GM18511 (cell line): ENCODE results near the gene CHST13.

ENCODE experiments used
- ATAC-seq: cut with Tn5 transposase; IDR thresholded peaks from one replicate; pipeline ENCODE4 v1.9.1; 2021; ENCODE audit warnings: mild to moderate bottlenecking, moderate library complexity; ENCODE audit not compliant: unreplicated experiment

Gene CHST13

DNA sequence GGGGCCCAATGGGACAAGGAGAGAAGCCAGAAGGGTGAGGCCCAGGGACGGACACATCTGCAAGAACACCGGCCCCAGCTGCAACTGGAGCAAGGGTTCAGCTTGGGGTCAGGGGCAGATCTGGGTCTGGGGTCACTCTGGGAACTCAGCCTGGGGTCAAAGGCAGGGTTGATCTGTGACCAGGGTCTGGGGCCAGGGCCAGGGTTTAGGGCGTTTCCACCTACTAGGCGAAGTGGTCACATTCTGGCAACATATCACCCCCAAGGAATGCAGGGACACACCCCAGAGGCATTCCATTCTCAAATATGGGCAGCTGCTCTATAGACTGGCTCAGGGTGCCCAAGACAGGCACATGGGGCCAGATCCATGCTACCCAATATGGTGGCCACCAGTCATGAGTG is 15.4 kb upstream of the CHST13 start:
- no peak for ATAC-seq

GRCh38 chr3:126509597-126510307 is 14.2 kb upstream of the CHST13 start:
- no peak for ATAC-seq

DNA sequence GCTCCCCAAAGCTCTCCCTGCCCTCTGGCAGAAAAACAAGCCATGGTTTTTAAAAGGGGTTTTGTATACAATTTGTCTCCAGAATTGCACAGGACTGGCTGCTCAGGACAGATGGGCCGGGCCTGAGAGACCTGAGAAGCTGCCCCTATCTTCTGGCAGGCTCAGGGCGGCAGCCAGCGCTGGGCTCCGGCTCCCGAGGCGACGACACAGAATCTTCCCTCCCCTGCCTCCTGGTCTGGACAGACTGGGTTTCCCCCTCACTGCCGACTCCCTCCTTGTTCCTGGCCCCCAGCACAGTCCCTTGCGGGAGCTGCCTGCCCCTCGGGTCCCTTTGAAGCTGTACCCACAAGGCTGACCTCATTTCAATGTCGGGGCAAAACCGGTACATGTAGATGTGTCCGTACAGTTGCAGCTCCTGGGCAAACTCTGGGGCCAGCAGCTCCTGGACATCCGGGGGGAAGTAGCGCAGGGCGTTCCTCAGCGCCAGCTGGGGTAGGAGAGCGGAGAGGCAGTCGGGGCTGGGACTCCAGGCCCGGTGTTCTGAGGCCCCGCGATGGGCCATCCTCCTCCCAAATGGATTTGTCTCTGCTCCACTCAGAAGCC is 13.5 kb upstream of the CHST13 start:
- no peak for ATAC-seq

GRCh38 chr3:126511291-126511690 is 12.7 kb upstream of the CHST13 start:
- no peak for ATAC-seq

DNA sequence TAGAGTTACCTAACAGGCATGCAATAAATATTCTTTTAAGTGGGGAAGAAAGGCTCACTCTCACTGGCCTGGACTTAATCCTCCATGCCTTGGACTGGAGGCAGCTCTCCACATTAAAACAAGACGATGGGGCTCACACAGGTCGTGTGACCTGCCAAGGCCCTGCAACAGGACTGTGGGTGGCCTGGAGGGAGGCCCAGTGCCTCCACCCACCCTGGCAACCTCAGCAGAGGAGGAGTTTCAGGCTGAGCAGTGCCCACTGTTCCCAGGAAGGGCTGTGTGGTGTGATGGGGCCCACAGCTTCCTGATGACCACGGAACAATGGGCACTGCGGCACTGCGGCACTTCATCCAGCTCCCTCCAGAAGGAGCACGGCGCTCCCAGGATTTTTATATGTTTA is 11.9 kb upstream of the CHST13 start:
- no peak for ATAC-seq

DNA sequence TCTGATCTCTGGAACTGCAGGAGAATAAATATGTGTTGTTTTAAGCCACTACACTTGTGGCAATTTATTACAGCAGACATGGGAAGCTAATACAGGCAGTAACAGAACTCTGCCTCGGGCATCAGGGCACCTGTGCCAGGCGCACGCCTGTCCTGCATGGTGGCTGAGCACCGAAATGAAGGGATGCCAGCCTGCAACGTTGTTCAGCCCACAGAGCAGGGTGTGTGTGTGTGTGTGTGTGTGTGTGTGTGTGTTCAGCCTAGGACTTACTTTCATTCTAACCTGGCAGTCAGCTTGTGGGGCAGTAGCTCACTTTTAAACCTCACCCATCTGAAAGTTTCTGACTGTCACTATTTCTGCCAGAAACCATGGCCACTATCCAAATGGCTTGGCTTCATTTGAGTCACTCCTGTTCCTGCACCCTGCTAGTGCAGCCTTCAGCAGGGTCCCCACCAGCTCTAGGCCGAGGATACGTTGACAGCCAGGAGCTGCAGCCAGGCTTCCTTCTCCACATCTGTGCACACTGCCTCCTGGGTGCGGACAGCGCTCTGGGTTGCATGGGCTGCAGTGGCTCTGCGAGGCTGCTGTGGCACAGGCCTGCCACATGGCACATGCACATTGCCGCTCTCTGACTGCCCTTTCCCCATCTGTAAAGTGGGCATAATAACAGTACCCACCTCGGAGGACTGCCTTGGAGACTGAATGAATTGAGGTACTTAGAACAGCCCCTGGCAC is 10.9 kb upstream of the CHST13 start:
- ATAC-seq, result no peak

GRCh38 chr3:126514161-126514560 is 9.8 kb upstream of the CHST13 start:
- no peak for ATAC-seq

DNA sequence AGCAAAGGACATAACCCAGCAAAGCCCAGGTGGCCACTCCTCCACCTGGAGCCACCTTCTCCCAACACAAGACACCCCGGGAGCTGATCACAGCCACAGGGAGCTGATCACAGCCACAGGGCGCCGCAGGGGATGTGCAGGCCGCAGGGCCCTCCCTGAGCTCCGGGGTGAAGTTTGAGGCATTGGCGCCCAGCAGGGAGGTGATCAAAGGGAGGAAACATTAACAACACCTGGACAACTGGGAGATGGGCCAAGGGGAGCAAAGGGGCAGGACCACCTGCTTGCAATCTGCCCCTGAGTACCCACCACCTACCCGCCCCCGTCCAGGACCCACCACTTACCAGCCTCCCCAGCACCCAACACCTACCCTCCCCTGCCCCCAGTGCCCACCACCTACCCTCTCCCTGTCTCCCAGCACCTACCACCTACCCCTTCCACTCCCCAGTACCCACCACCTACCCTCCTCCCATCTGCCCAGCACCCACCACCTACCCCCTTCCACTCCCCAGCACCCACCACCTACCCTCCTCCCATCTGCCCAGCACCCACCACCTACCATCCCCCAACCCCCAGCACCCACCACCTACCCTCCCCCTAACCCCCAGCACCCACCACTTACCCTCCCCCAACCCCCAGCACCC is 8.8 kb upstream of the CHST13 start:
- ATAC-seq, result no peak

GRCh38 chr3:126516152-126516935 is 7.6 kb upstream of the CHST13 start:
- ATAC-seq, result no peak

GRCh38 chr3:126516936-126517290 is 7.0 kb upstream of the CHST13 start:
- no peak for ATAC-seq

DNA sequence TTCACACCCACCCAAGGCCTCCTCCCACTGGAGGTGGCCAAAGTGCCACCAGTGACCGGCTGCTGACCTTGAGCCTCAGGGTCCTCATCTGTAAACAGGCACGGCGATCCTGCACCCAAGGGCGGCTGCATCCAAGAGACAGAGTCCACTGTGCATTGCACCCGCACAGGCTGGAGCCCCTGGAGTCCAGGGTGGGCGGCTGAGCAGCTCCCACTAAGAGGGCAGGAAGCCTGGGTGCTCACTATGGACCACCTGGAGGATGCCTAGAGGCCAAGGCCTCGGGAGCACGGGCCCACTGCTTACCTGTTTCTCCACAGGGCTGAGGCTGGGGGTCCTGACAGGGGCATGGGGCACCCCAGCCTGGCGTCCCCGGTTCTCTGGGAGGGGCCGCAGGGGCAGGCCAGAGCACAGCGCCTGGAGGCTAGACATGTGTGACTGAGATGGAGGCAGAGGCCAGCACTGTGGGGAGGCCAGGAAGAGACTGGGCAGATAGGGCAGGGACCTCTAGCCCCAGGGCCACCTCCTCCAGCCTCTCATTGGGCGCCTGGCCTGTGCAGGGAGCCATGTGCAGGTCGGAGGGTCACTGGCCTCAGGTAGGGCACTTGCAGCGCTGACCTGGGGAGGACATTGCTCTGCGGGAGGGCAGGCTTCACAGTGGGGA is 6.5 kb upstream of the CHST13 start, which contains the start of gene UROC1:
UROC1 (minus strand) TSS at position 483 of the 661 bp plus-strand sequence; CDS start at position 429, 54 bp downstream.
- ATAC-seq, result no peak

DNA sequence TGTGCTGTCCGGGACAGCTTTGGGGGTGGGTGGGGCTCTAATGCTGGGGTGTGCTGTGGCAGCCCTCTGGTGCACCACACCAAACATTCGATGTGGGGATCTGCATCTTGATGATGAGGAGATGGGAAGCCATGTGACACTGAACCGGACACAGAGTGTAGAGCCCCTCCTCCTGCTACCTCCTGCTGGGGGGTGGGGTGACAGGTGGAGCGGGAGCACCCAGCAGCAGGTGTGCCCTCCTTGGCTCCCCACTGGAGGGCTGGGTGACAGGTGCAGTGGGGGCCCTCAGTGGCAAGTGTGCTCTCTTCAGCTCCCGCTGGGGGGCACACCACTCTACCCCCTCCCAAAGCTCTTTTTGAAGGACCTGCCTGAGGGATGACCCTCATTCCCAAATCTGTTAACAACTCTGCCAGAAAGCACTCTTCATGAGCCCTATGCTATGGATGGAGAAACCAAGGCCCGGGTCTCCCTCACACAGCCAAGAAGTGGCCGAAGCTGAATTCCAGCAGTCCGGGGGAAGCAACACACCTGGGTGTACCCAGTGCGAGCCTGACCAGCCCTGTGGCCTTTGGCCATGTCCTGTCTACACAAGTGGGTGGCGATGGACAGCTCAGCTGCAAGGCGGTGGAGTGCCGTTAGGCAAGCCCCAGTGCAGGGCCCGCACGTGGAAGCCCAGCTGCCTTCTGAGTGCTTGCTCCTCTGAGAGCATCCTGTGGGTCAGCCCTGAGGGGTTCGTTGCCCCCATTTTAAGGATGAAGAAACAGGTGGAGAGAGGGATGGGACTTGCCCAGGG is 5.8 kb upstream of the CHST13 start:
- ATAC-seq, result no peak

DNA sequence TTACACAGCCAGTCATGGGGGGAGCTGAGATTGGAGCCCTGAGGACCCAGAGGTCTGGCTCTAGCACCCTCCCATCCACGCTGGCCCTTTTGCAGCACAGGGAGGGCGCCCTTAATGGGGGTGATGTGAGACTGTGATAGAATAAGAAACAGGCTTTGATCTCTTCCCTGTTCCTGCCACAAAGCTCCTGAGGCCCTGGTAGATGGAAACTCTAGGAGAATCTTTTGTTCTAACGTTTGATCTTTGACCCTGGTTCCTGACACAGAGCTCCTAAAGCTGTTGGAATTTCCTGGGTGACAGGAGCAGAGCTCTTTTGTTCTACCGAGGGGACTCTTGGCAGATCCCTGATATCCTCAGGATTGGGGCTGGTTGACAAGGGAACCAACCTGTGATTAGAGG is 5.2 kb upstream of the CHST13 start:
- no peak for ATAC-seq

- ATAC-seq, result no peak
Measured at GRCh38 chr3:126519506-126520455, 4.2 kb upstream of the CHST13 start.

DNA sequence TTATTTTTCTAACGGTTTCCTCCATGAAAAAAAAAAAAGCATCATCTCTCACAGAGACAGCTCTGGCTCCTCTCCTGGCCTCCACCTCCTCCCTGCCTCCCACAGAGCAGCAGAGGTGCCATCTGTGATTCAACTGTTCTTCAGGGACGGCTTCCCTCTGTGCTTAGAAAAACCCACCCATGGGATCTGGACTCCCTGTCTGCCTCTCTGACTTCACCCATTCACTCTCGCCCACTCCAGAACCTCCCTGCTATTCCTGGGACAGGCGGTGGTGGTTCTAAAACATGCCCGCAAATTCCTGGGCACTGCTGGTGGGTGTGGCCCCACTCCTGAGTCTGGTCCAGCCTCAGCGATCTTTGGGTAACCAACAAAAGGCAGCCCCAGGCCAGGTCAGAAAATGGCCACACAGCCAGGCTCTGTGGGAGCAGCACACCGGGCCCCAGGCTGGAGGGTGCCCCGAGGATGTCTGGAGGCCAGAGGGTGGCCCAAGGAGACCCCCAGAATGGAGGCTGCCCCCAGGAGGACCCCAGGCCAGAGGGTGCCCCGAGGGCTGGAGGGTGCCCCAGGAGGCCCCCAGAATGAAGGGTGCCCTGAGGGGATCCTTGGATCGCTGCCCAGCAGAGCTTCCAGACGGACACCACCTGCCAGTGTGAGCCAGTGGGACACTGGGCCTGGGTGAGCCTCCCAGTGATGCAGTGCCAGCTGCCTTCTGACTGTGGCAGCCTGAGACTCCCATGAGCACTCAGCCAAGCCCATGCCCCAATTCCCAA is 2.6 kb upstream of the CHST13 start:
- no peak for ATAC-seq

DNA sequence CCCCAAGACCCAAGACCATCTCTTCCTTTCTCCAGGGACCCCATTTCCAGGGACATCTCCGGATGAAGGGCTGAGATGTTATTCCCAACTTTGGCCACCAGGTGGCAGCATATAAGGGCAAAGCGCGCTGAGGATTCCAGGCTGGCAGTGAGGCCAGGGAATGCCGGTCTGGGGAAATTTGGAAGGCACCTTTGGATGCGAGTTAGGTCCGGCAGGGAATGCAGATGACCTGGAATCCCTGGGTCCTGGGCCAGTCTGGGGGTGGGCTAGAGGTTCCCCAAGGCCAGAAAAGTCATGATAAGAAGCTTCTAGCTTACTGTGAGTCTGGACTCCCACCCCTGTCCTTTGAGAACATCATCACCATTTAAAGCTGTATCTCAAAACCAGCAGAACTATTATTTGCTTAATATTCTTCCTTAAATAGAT is 1.6 kb upstream of the CHST13 start:
- ATAC-seq, result no peak

GRCh38 chr3:126524429-126524988 is 554 bp downstream of the CHST13 start:
- no peak for ATAC-seq
